ENCODE data around the gene CRY2.
A peak's percentile ranks its signal among the peaks of the same experiment; 100 is the strongest.

DNA sequence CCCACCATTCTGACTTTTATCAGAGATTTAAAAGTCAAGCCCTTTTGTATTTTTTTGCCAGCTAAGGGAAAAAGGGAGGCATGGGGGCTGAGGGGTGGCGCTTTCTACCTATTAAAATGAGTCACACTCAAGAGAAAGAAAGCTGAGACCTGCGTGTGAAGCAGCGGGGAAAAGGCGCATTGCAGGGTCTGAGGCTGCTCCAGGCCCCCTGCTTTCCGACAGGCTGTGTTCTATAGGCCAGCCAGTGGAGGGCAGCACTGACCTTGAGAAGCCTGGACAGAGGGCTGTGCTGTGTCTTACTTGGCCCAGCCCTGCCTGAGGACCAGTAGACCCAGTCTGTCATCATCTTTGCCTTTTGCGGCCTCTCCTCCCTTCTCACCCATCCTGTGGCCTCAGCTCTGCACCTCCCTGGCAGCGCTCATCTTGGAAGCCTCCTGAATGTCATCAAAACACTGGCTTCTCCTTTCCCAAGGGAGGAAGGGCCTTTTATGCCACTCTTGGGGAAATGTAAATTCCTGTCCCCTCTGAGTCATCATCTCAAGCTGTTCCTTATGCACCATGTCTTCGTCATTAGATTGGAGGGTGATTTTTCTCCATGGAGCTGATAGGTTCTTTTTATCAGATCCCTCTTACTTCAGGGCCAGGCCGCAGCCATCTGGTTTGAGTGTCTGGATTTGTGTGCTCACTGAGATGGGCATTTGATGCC, 25.5 kb downstream of the CRY2 start:
- TF ChIP-seq, protein P1, sequence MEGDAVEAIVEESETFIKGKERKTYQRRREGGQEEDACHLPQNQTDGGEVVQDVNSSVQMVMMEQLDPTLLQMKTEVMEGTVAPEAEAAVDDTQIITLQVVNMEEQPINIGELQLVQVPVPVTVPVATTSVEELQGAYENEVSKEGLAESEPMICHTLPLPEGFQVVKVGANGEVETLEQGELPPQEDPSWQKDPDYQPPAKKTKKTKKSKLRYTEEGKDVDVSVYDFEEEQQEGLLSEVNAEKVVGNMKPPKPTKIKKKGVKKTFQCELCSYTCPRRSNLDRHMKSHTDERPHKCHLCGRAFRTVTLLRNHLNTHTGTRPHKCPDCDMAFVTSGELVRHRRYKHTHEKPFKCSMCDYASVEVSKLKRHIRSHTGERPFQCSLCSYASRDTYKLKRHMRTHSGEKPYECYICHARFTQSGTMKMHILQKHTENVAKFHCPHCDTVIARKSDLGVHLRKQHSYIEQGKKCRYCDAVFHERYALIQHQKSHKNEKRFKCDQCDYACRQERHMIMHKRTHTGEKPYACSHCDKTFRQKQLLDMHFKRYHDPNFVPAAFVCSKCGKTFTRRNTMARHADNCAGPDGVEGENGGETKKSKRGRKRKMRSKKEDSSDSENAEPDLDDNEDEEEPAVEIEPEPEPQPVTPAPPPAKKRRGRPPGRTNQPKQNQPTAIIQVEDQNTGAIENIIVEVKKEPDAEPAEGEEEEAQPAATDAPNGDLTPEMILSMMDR (IDR thresholded peaks at IDR 0.05): peak; percentile 53 to 86 (median 74)
- no peak for TF ChIP-seq POLR2A (IDR thresholded peaks at IDR 0.05)
